Pancreas (tissue), 10 donors: Measurements from ENCODE around the gene GPC3. TPM values are rescaled to one million over a fixed set of nuclear protein-coding genes. Genes with fewer than 3 reads are reported as not detected.

Experiments
- ATAC-seq, 4 donors: fragments of 200-7000 bp; cut with Tn5 transposase; one replicate each; pipeline versions ENCODE4 v1.8.0 to v1.9.1; 2020; ENCODE audit warnings: mild to moderate bottlenecking in 4 of 4, moderate library complexity in 4 of 4
- DNase-seq, 6 donors: peaks; one replicate each; pipeline ENCODE4 v3.0.0-alpha.2; 2020
- FAIRE-seq: peaks from 2 replicates; lab custom pipeline; 2012; peaks lifted over from hg19 to GRCh38; lab: Jason Lieb, UNC
- H3K27ac ChIP-seq, 4 donors: fragments of 200-600 bp; sonication (generic); 1 replicate in 3 of 4; 2 replicates in 1 of 4; pipeline versions ENCODE4 v1.5.0 to v1.8.0; 2020
- H3K27me3 ChIP-seq, 4 donors: fragments of 200-600 bp; one replicate each; pipeline ENCODE4 v1.8.0; 2021
- H3K36me3 ChIP-seq, 3 donors: fragments of 200-600 bp; sonication (generic) in 1 of 3; one replicate each; pipeline versions ENCODE4 v1.5.0 to v1.8.0; 2020 to 2021
- H3K4me1 ChIP-seq, 3 donors: fragments of 200-600 bp; one replicate each; pipeline ENCODE4 v1.8.0; 2021
- H3K4me3 ChIP-seq, 4 donors: fragments of 200-600 bp; sonication (generic) in 2 of 4; one replicate each; pipeline versions ENCODE4 v1.5.0 to v1.8.0; 2020 to 2021
- H3K9me3 ChIP-seq, 4 donors: fragments of 200-600 bp; one replicate each; pipeline ENCODE4 v1.8.0; 2021
- CTCF ChIP-seq, 4 donors: fragments of 200-600 bp; sonication (generic) in 3 of 4; IDR thresholded peaks; one replicate each; pipeline versions ENCODE4 v1.5.0 to v1.8.0; 2021; ENCODE audit warnings: antibody characterized with exemption in 4 of 4
- WGBS, 2 donors: extraction: QIAGEN DNeasy Blood & Tissue Kit; methylation state at CpG; one replicate each; pipeline ENCODE4 v1.1.7; 2013; 5-methylcytosine and 5-hydroxymethylcytosine counted together
- intact Hi-C, 3 donors: fragments of 100-400 bp; cut with DNase I; formaldehyde crosslinking; loops; one replicate each; pipeline versions ENCODE4 v1.11.1 to v1.14.2; 2022
- polyA plus RNA-seq, 2 donors: library from polyadenylated mRNA; stranded (reverse); fragments of 200-250 nt; gene quantifications; one replicate each; pipeline ENCODE4 v1.2.3, GENCODE V29; 2013
- total RNA-seq, 6 donors: library from RNA; stranded (reverse); fragmentation: NEBNext Ultra II Directional in 4 of 6; extraction: Animal tissue kit (Norgen Biotek cat#: 25700) in 4 of 6; gene quantifications; one replicate each; pipeline versions ENCODE4 v1.2.1 to v1.2.4, GENCODE V29; 2021 to 2023
- donor health status: healthy with polysubstance abuse.
- donor health status: DM: no; HTN: no; CAD: no; lungs with moderate emphysema.
- donor health status: DM: no; HTN: no; CAD: no.
- donor health status: control.
- donor health status: control.
- donor health status: Bipolar disorder and iron deficiency.
- donor health status: DM: yes; HTN: yes; CAD: no.
- donor health status: DM: no; HTN: no; CAD: no.
- donor health status: DM: no; HTN: no; CAD: no.
- donor health status: DM: yes; HTN: yes; CAD: no.

Gene GPC3
- total and polyA plus RNA-seq, 8 donors: 0.95 to 18.6 (median 2.7) TPM

- DNase-seq (no peak), ATAC-seq (no peak), FAIRE-seq (no peak)
- intact Hi-C loops: no loop called here
- WGBS, 2 donors: 52 to 59% methylated on average over 3 of the region's 3 CpGs
- Histone ChIP-seq H3K4me1 (no peaks in the 10 kb centered on the region), H3K27me3 (peaks cover 0 to 5% (median 0%) of the 10 kb centered on the region in 4 donors), H3K27ac (no peak overlapping the region), H3K4me3 (no peak overlapping the region), H3K36me3 (no peaks in the 10 kb centered on the region), H3K9me3 (no peaks in the 10 kb centered on the region)
- no peak for TF ChIP-seq CTCF (IDR thresholded peaks at IDR 0.05)
Measured at GRCh38 chrX:133516686-133517085, 468.7 kb downstream of the GPC3 start.

DNA sequence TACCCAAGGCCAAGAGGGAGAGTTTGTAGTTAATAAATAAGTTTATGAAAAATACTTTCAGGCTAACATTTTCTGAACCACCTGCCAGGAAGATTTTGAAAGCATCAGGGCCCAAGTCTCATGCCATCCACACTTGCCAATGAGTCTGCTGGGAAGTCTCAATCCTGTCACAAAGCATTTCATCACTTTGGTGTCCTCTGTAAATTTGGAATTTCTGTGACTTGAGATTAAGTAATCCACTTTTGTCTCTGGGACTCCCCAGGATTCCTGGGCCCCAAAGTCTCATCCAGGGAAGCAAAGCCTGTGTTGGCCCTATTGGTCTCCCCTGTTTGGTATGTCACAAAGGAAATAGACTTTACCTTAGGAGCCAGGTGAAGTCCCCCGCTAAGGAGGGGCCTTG is 470.9 kb downstream of the GPC3 start:
- Histone ChIP-seq H3K4me3 (no peak overlapping the region), H3K27ac (no peak overlapping the region), H3K36me3 (no peaks in the 10 kb centered on the region), H3K9me3 (no peaks in the 10 kb centered on the region), H3K27me3 (peaks cover 0 to 5% (median 0%) of the 10 kb centered on the region in 4 donors), H3K4me1 (no peaks in the 10 kb centered on the region)
- FAIRE-seq (no peak), ATAC-seq (no peak), DNase-seq (no peak)
- no peak for TF ChIP-seq CTCF (IDR thresholded peaks at IDR 0.05)
- WGBS, 2 donors: 88 to 97% methylated on average over 1 of the region's 1 CpG
- intact Hi-C loops: no loop called here

GRCh38 chrX:133513123-133513522 is 472.3 kb downstream of the GPC3 start:
- WGBS, 2 donors: 82 to 95% methylated on average over 5 of the region's 5 CpGs
- Histone ChIP-seq H3K27me3 (peaks cover 0 to 5% (median 0%) of the 10 kb centered on the region in 4 donors), H3K4me3 (no peak overlapping the region), H3K27ac (no peak overlapping the region), H3K4me1 (no peaks in the 10 kb centered on the region), H3K36me3 (no peaks in the 10 kb centered on the region), H3K9me3 (no peaks in the 10 kb centered on the region)
- no peak for TF ChIP-seq CTCF (IDR thresholded peaks at IDR 0.05)
- DNase-seq (no peak), FAIRE-seq (no peak), ATAC-seq (no peak)
- intact Hi-C loops: no loop called here

GRCh38 chrX:133511041-133511440 is 474.4 kb downstream of the GPC3 start:
- Histone ChIP-seq H3K27ac (no peak overlapping the region), H3K36me3 (no peaks in the 10 kb centered on the region), H3K4me3 (no peak overlapping the region), H3K4me1 (no peaks in the 10 kb centered on the region), H3K27me3 (peaks cover 0 to 5% (median 0%) of the 10 kb centered on the region in 4 donors), H3K9me3 (no peaks in the 10 kb centered on the region)
- ATAC-seq (peak; percentile 35 to 81 (median 70)), DNase-seq (no peak), FAIRE-seq (peak; percentile 81)
- 27 to 36% methylated on average over 3 of the region's 3 CpGs for WGBS, 2 donors
- intact Hi-C loops: no loop called here
- TF ChIP-seq CTCF (IDR thresholded peaks at IDR 0.05): no peak

DNA sequence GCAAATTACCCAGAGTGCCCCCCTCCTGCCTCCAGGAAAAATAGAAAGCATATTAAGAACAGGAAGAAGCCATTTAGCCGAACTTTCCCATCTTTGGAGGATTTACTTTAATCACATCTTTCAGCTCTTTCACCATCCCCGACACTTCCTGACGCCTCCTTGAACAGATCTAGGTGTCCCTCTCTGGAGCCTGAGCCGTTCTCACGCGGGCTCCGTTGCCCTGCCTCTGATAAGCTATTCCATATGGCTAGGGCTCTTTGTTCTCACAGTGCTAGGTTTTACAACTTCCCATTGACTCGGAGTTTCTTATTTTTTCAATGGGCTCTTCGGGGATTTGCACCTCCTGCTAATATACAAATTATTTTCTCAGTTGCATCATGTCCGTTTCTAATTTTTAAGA is 488.0 kb downstream of the GPC3 start:
- no peaks in the 10 kb centered on the region for H3K27me3 ChIP-seq
- no peak for ATAC-seq
- FAIRE-seq: no peak
- no peak for DNase-seq
- H3K9me3 ChIP-seq: no peaks in the 10 kb centered on the region
- 59 to 64% methylated on average over 10 of the region's 10 CpGs for WGBS, 2 donors
- no peak overlapping the region for H3K4me3 ChIP-seq
- no peak for TF ChIP-seq CTCF (IDR thresholded peaks at IDR 0.05)
- no peaks in the 10 kb centered on the region for H3K4me1 ChIP-seq
- intact Hi-C loops: no loop called here
- H3K36me3 ChIP-seq: no peaks in the 10 kb centered on the region
- H3K27ac ChIP-seq: no peak overlapping the region
